OCI-LY7 (cell line): ENCODE results near the gene DNAH11.

ENCODE experiments used
- CTCF ChIP-seq: fragments of 200-600 bp; sonication (generic); conservative IDR thresholded peaks from 2 replicates; pipeline ENCODE4 v1.5.1; 2014; ENCODE audit warnings: mild to moderate bottlenecking, antibody characterized with exemption, low read length, moderate library complexity, mixed read lengths
- EZH2phosphoT487 ChIP-seq: fragments of 200-600 bp; sonication (generic); IDR thresholded peaks from 2 replicates; pipeline ENCODE4 v1.6.1; 2018; ENCODE audit warnings: low read depth, borderline replicate concordance, mild to moderate bottlenecking, mixed run types, antibody characterized with exemption, low read length, moderate library complexity, mixed read lengths

DNA sequence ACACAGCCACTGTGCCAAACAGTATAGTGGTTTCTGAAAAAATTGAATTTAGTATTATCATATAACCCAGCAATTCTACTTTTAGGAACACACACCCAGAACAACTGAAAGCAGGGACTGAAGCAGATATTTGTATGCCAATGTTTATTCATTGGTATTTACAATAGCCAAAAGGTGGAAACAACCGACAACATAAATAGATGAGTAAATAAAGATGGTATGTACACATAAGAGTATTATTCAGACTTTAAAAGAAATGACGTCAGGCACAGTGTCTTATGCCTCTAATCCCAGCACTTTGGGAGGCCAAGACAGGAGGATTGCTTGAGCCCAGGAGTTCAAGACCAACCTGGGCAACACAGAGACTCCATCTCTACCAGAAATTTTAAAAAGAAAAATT is 395.6 kb downstream of the DNAH11 start:
- TF ChIP-seq CTCF, result no peak
- no peak for TF ChIP-seq EZH2phosphoT487
